ENCODE data around the gene ITPKA.

GRCh38 chr15:41466711-41467110, 27.0 kb upstream of the ITPKA start:
- TF ChIP-seq REST (IDR thresholded peaks at IDR 0.05; ENCODE audit: insufficient read depth in 1 of 2, low read depth in 2 of 2, low read length in 2 of 2) (no peak), TAF1 (IDR thresholded peaks at IDR 0.05; ENCODE audit: borderline replicate concordance, insufficient read depth, low read length) (no peak), POLR2AphosphoS5 (IDR thresholded peaks at IDR 0.05; ENCODE audit: low read depth, low read length) (no peak)
